IMR-90 (cell line): ENCODE measurements around the gene NRXN2. TPM values are rescaled to one million over a fixed set of nuclear protein-coding genes. Genes with fewer than 3 reads are reported as not detected.

Source experiments
- ATAC-seq: fragments of 200-7000 bp; cut with Tn5 transposase; 2 replicates; pipeline ENCODE4 v1.9.1; 2020; ENCODE audit warnings: low read depth, mild to moderate bottlenecking, moderate library complexity
- BruUV-seq: library from RNA; stranded (reverse); fragments of 400-500 nt; replicated peaks from 2 replicates; lab custom pipeline; 2021; lab: Mats Ljungman, UMichigan
- CTCF ChIA-PET: fragments of 300-600 bp; formaldehyde crosslinking; extraction: SDS; loops from one replicate; lab custom pipeline; 2021; ENCODE audit warnings: antibody characterized with exemption; lab: Yijun Ruan, JAX
- POLR2A ChIA-PET: fragments of 300-600 bp; sonication (Branson Sonifier 250); formaldehyde crosslinking; loops from one replicate; lab custom pipeline; 2022; ENCODE audit warnings: antibody characterized with exemption; ENCODE audit not compliant: unreplicated experiment; lab: Charles Lee
- DNase-seq: peaks from one replicate; pipeline ENCODE4 v3.0.0; 2013
- H2AFZ ChIP-seq: replicated peaks from 2 replicates; pipeline ENCODE3; 2013; ENCODE audit warnings: low read length, mild to moderate bottlenecking; ENCODE audit not compliant: poor library complexity
- H2AK5ac ChIP-seq: 2 replicates; pipeline ENCODE4 v1.6.1; 2013; ENCODE audit warnings: low read depth, low read length, inconsistent platforms
- H2AK9ac ChIP-seq: replicated peaks from 2 replicates; pipeline ENCODE3; 2013; ENCODE audit warnings: mild to moderate bottlenecking, low read depth, low read length, moderate library complexity; ENCODE audit not compliant: poor library complexity
- H2BK120ac ChIP-seq: 2 replicates; pipeline ENCODE4 v1.6.1; 2013; ENCODE audit warnings: low read depth, low read length, inconsistent platforms
- H2BK15ac ChIP-seq: 3 replicates; pipeline ENCODE4 v1.6.1; 2013; ENCODE audit warnings: low read depth, low read length, inconsistent platforms
- H2BK20ac ChIP-seq: 2 replicates; pipeline ENCODE4 v1.6.1; 2013; ENCODE audit warnings: low read depth, mild to moderate bottlenecking, inconsistent platforms, low read length, moderate library complexity
- H2BK5ac ChIP-seq: 2 replicates; pipeline ENCODE4 v1.6.1; 2013; ENCODE audit warnings: mild to moderate bottlenecking, low read depth, low read length, inconsistent platforms; ENCODE audit not compliant: poor library complexity, severe bottlenecking
- H3K14ac ChIP-seq: replicated peaks from 2 replicates; pipeline ENCODE4 v1.6.1; 2013; ENCODE audit warnings: low read depth, low read length, inconsistent platforms
- H3K18ac ChIP-seq: 2 replicates; pipeline ENCODE4 v1.6.1; 2013; ENCODE audit warnings: low read depth, low read length, control low read depth
- H3K23ac ChIP-seq: 2 replicates; pipeline ENCODE4 v1.6.1; 2013; ENCODE audit warnings: low read depth, low read length, inconsistent platforms
- H3K27ac ChIP-seq: 2 replicates; pipeline ENCODE4 v1.5.1; 2013; ENCODE audit warnings: mild to moderate bottlenecking, control low read depth, low read length; ENCODE audit not compliant: insufficient read depth
- H3K27me3 ChIP-seq: 2 replicates; pipeline ENCODE4 v1.6.1; 2013; ENCODE audit warnings: low read length; ENCODE audit not compliant: control insufficient read depth, insufficient read depth
- H3K36me3 ChIP-seq: 2 replicates; pipeline ENCODE4 v1.6.1; 2013; ENCODE audit warnings: low read length, mixed read lengths; ENCODE audit not compliant: control insufficient read depth, insufficient read depth
- H3K4ac ChIP-seq: 2 replicates; pipeline ENCODE4 v1.6.1; 2013; ENCODE audit warnings: low read depth, low read length, inconsistent platforms
- H3K4me1 ChIP-seq: 2 replicates; pipeline ENCODE4 v1.6.1; 2013; ENCODE audit warnings: low read length, mixed read lengths; ENCODE audit not compliant: control insufficient read depth, insufficient read depth
- H3K4me2 ChIP-seq: 2 replicates; pipeline ENCODE4 v1.6.1; 2013; ENCODE audit warnings: low read depth, mild to moderate bottlenecking, control low read depth, low read length, moderate library complexity
- H3K4me3 ChIP-seq: 2 replicates; pipeline ENCODE4 v1.5.1; 2013; ENCODE audit warnings: low read depth, mild to moderate bottlenecking, control low read depth, low read length, moderate library complexity; ENCODE audit not compliant: insufficient read depth
- H3K56ac ChIP-seq: 2 replicates; pipeline ENCODE4 v1.6.1; 2013; ENCODE audit warnings: low read length, inconsistent platforms; ENCODE audit not compliant: insufficient read depth; ENCODE audit errors: extremely low read depth
- H3K79me1 ChIP-seq, 2 experiments: 2 replicates each; pipeline ENCODE4 v1.6.1; 2013; ENCODE audit warnings: low read length in 2 of 2, inconsistent platforms in 1 of 2, low read depth in 1 of 2
- H3K9ac ChIP-seq: 2 replicates; pipeline ENCODE4 v1.6.1; 2013; ENCODE audit warnings: low read depth, low read length, control low read depth
- H3K9me1 ChIP-seq: 2 replicates; pipeline ENCODE4 v1.6.1; 2013; ENCODE audit warnings: low read length, inconsistent platforms; ENCODE audit not compliant: insufficient read depth
- H3K9me3 ChIP-seq: 2 replicates; pipeline ENCODE4 v1.6.1; 2013; ENCODE audit warnings: low read length; ENCODE audit not compliant: control insufficient read depth, insufficient read depth
- H4K20me1 ChIP-seq: 2 replicates; pipeline ENCODE4 v1.6.1; 2013; ENCODE audit warnings: low read length, inconsistent platforms; ENCODE audit not compliant: insufficient read depth
- H4K5ac ChIP-seq: 2 replicates; pipeline ENCODE4 v1.6.1; 2013; ENCODE audit warnings: mild to moderate bottlenecking, low read depth, low read length, control low read depth
- H4K8ac ChIP-seq, 2 experiments: 2 replicates each; pipeline ENCODE4 v1.6.1; 2013; ENCODE audit warnings: low read depth in 2 of 2, low read length in 2 of 2, control low read depth in 1 of 2, inconsistent platforms in 1 of 2
- H4K91ac ChIP-seq: 2 replicates; pipeline ENCODE4 v1.6.1; 2013; ENCODE audit warnings: low read depth, low read length, inconsistent platforms; ENCODE audit not compliant: insufficient read depth
- BHLHE40 ChIP-seq: fragments of 150-350 bp; IDR thresholded peaks from 2 replicates; pipeline ENCODE4 v1.6.1; 2016; ENCODE audit warnings: mild to moderate bottlenecking, low read depth, low read length
- CHD1 ChIP-seq: IDR thresholded peaks from 2 replicates; pipeline ENCODE4 v1.6.1; 2012; ENCODE audit warnings: low read depth, low read length, improper control_type of control experiment
- MXI1 ChIP-seq: IDR thresholded peaks from 2 replicates; pipeline ENCODE4 v1.6.1; 2012; ENCODE audit warnings: low read depth, mild to moderate bottlenecking, low read length, moderate library complexity, borderline replicate concordance
- RCOR1 ChIP-seq: IDR thresholded peaks from 2 replicates; pipeline ENCODE4 v1.6.1; 2012; ENCODE audit warnings: mild to moderate bottlenecking, low read length, improper control_type of control experiment; ENCODE audit not compliant: insufficient replicate concordance
- WGBS, 2 experiments: methylation state at CpG; one replicate each; pipeline versions ENCODE4 v1.1.5 to v1.1.7; 2013; ENCODE audit warnings: missing lambda C conversion rate in 2 of 2; ENCODE audit not compliant: insufficient read length in 1 of 2; ENCODE audit errors: extremely low coverage in 2 of 2; 5-methylcytosine and 5-hydroxymethylcytosine counted together
- dilution Hi-C: fragments of 300-500 bp; cut with HindIII; formaldehyde crosslinking; loops from one replicate; pipeline ENCODE4 v1.14.3; 2018; ENCODE audit warnings: low sequenced_read_pairs; ENCODE audit not compliant: unreplicated experiment
- in situ Hi-C: fragments of 300-500 bp; cut with MboI; formaldehyde crosslinking; loops from 3 replicates; pipeline ENCODE4 v1.14.3; 2019; ENCODE audit warnings: low sequenced_read_pairs, inconsistent platforms, mixed read lengths
- intact Hi-C: fragments of 100-400 bp; cut with micrococcal nuclease; formaldehyde crosslinking; loops from 2 replicates; pipeline ENCODE4 v1.10.0; 2022
- polyA plus RNA-seq, 3 experiments: library from polyadenylated mRNA; depleted of rRNA; stranded (reverse); fragments of >200 nt; gene quantifications; 2 replicates each; pipeline ENCODE4 v1.2.3, GENCODE V29; 2012; ENCODE audit warnings: low replicate concordance in 1 of 3
- total RNA-seq: library from RNA; depleted of rRNA; stranded (reverse); fragments of >200 nt; gene quantifications from 2 replicates; pipeline ENCODE4 v1.2.3, GENCODE V29; 2012
- TF ChIP-seq, protein P1 (sequence below): fragments of 150-350 bp; IDR thresholded peaks from 2 replicates; pipeline ENCODE4 v1.6.1; 2016; ENCODE audit warnings: low read depth, mild to moderate bottlenecking, low read length, moderate library complexity, borderline replicate concordance

NRXN2 gene
- total and polyA plus RNA-seq, 2 of the 4 experiments (the other 2 are of a cell fraction), result 0.18 to 0.22 TPM

GRCh38 chr11:64676261-64676615 is 46.8 kb downstream of the NRXN2 start:
- H3K56ac ChIP-seq, result no peak overlapping the region
- H2BK120ac ChIP-seq, result no peak overlapping the region
- no peak overlapping the region for H2BK20ac ChIP-seq
- H3K9me3 ChIP-seq, result peaks cover 5% of the 10 kb centered on the region; the same call in 1 of the 2 replicates
- ChIA-PET POLR2A (no interaction called here), CTCF (no interaction called here)
- intact Hi-C loops, result no loop called here
- H2BK5ac ChIP-seq, result no peak overlapping the region
- no peak overlapping the region for H3K4me2 ChIP-seq
- no peaks in the 10 kb centered on the region for H3K36me3 ChIP-seq
- dilution Hi-C loops, result no loop called here
- peaks cover 68% of the 10 kb centered on the region for H3K27me3 ChIP-seq
- in situ Hi-C loops, result no loop called here
- no peak overlapping the region for H2BK15ac ChIP-seq
- H3K4ac ChIP-seq, result no peak overlapping the region
- H4K91ac ChIP-seq, result no peak overlapping the region
- ATAC-seq, result no peak
- H3K18ac ChIP-seq, result no peak overlapping the region
- peak overlapping the region; percentile 9 for H2AFZ ChIP-seq
- no peak overlapping the region for H3K23ac ChIP-seq
- no peaks in the 10 kb centered on the region for H3K79me1 ChIP-seq
- no peak overlapping the region for H4K8ac ChIP-seq
- TF ChIP-seq RCOR1 (no peak), MXI1 (no peak), CHD1 (no peak), BHLHE40 (no peak)
- TF ChIP-seq, protein P1, sequence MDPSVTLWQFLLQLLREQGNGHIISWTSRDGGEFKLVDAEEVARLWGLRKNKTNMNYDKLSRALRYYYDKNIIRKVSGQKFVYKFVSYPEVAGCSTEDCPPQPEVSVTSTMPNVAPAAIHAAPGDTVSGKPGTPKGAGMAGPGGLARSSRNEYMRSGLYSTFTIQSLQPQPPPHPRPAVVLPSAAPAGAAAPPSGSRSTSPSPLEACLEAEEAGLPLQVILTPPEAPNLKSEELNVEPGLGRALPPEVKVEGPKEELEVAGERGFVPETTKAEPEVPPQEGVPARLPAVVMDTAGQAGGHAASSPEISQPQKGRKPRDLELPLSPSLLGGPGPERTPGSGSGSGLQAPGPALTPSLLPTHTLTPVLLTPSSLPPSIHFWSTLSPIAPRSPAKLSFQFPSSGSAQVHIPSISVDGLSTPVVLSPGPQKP, result no peak
- no peak overlapping the region for H2AK9ac ChIP-seq
- WGBS, 2 experiments, result no CpG with 5 or more reads among the region's 2 CpGs
- DNase-seq, result no peak
- no peak overlapping the region for H4K5ac ChIP-seq
- no peak overlapping the region for H3K14ac ChIP-seq
- BruUV-seq, result no TSS peak
- H2AK5ac ChIP-seq, result no peak overlapping the region
- no peak overlapping the region for H3K4me3 ChIP-seq
- H3K9me1 ChIP-seq, result peaks cover 4% of the 10 kb centered on the region; the same call in 1 of the 2 replicates
- H3K4me1 ChIP-seq, result peaks cover 8% of the 10 kb centered on the region
- no peaks in the 10 kb centered on the region for H4K20me1 ChIP-seq
- no peak overlapping the region for H3K27ac ChIP-seq
- no peak overlapping the region for H3K9ac ChIP-seq
